Stimulated activated naive CD8-positive, alpha-beta T cell treated with anti-CD3 and anti-CD28 coated beads, Interleukin-15, Interleukin-2, amounts not matched to agents 100 ng/mL and 50 ng/mL, for 24 hours (primary cell): ENCODE results near the gene CCL4.

Experiments used
- H3K27ac Mint-ChIP-seq: one replicate; pipeline ENCODE4 v1.8.0; 2021; ENCODE audit warnings: mild to moderate bottlenecking, mixed read lengths
- H3K27me3 Mint-ChIP-seq: one replicate; pipeline ENCODE4 v1.8.0; 2021; ENCODE audit warnings: mixed read lengths
- H3K36me3 Mint-ChIP-seq: one replicate; pipeline ENCODE4 v1.8.0; 2021; ENCODE audit warnings: low read depth, mixed read lengths
- H3K4me1 Mint-ChIP-seq: one replicate; pipeline ENCODE4 v1.8.0; 2021; ENCODE audit warnings: low read depth, mixed read lengths
- H3K4me3 Mint-ChIP-seq: one replicate; pipeline ENCODE4 v1.8.0; 2021; ENCODE audit warnings: mild to moderate bottlenecking, mixed read lengths
- H3K9me3 Mint-ChIP-seq: one replicate; pipeline ENCODE4 v1.8.0; 2021; ENCODE audit warnings: mixed read lengths

Gene CCL4

GRCh38 chr17:36135465-36135864 is 31.8 kb downstream of the CCL4 start:
- no peak overlapping the region for H3K4me3 Mint-ChIP-seq
- peaks cover 12% of the 10 kb centered on the region for H3K9me3 Mint-ChIP-seq
- H3K36me3 Mint-ChIP-seq, result peaks cover 8% of the 10 kb centered on the region
- peaks cover 11% of the 10 kb centered on the region for H3K4me1 Mint-ChIP-seq
- H3K27ac Mint-ChIP-seq, result no peak overlapping the region
- H3K27me3 Mint-ChIP-seq, result peaks cover 38% of the 10 kb centered on the region

DNA sequence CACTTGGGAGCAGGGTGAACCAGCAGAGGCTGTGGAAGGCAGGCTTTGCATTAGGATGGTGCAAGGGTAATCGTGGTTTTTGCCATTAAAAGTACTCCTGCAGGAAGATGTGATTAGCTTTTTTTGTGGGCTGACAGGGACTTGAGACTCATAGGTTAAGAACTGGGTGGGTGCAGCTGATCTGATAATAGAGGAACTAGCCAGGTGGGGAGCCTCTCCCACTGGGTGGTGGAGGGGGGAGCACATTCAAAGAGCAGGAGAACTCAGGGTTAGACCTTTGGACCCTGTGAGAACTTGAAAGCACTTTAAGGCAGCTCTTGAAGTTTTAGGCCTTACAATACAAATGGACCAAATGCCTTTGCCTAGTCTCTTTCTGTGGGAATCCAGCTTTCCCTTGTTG is 32.4 kb downstream of the CCL4 start:
- H3K36me3 Mint-ChIP-seq, result peaks cover 8% of the 10 kb centered on the region
- peaks cover 11% of the 10 kb centered on the region for H3K4me1 Mint-ChIP-seq
- no peak overlapping the region for H3K4me3 Mint-ChIP-seq
- no peak overlapping the region for H3K27ac Mint-ChIP-seq
- peaks cover 41% of the 10 kb centered on the region for H3K27me3 Mint-ChIP-seq
- peaks cover 12% of the 10 kb centered on the region for H3K9me3 Mint-ChIP-seq

DNA sequence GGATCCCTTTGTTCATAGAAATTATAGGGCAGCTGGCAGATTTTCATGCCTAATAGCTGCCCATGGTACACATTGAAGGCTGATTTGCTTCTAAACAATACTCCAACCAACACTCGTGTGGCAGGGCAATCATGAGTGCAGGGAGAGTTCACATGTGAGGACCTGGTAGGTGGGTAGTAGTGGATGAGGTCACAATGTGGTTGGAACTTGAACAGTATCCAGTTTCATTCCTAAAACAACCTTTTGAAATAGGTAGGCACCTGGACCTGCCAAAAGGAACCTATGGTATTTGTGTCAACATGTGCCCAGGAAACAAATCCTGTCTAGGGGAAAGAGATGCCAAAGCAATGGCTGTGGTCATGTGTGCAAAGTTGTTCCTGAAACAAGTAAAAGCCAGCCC is 32.8 kb downstream of the CCL4 start:
- Mint-ChIP-seq H3K27me3 (peaks cover 39% of the 10 kb centered on the region), H3K4me3 (no peak overlapping the region), H3K9me3 (peaks cover 12% of the 10 kb centered on the region), H3K27ac (no peak overlapping the region), H3K36me3 (peaks cover 8% of the 10 kb centered on the region), H3K4me1 (peaks cover 14% of the 10 kb centered on the region)

GRCh38 chr17:36142235-36142634 is 38.6 kb downstream of the CCL4 start:
- Mint-ChIP-seq H3K27ac (no peak overlapping the region), H3K4me1 (peaks cover 12% of the 10 kb centered on the region), H3K9me3 (peaks cover 8% of the 10 kb centered on the region), H3K27me3 (peaks cover 14% of the 10 kb centered on the region), H3K4me3 (no peak overlapping the region), H3K36me3 (peaks cover 7% of the 10 kb centered on the region)

DNA sequence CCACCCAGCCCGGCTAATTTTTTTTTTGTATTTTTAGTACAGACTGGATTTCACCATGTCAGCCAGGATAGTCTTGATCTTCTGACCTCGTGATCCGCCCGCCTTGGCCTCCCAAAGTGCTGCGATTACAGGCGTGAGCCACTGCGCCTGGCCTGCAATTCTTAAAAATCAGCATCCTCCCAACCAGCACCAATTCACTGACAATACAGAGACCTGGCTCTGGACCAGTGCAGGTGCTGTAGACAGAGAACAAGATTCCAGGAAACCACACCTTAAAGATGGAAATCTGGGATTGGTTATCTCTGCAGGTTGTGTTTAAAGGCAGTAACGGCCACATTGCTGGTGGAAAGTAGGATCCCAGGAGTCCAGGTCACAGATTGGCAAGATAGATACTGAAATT is 39.2 kb downstream of the CCL4 start:
- Mint-ChIP-seq H3K4me1 (peaks cover 14% of the 10 kb centered on the region), H3K36me3 (peaks cover 4% of the 10 kb centered on the region), H3K9me3 (peaks cover 5% of the 10 kb centered on the region), H3K4me3 (no peak overlapping the region), H3K27me3 (peaks cover 14% of the 10 kb centered on the region), H3K27ac (no peak overlapping the region)

- H3K4me3 Mint-ChIP-seq, result no peak overlapping the region
- no peak overlapping the region for H3K27ac Mint-ChIP-seq
- peaks cover 20% of the 10 kb centered on the region for H3K4me1 Mint-ChIP-seq
- H3K9me3 Mint-ChIP-seq, result no peaks in the 10 kb centered on the region
- no peaks in the 10 kb centered on the region for H3K36me3 Mint-ChIP-seq
- H3K27me3 Mint-ChIP-seq, result peaks cover 12% of the 10 kb centered on the region
Observed at GRCh38 chr17:36144014-36144413, 40.4 kb downstream of the CCL4 start.

GRCh38 chr17:36144981-36145729 is 41.5 kb downstream of the CCL4 start:
- H3K27ac Mint-ChIP-seq, result no peak overlapping the region
- peaks cover 26% of the 10 kb centered on the region for H3K4me1 Mint-ChIP-seq
- H3K27me3 Mint-ChIP-seq, result peaks cover 20% of the 10 kb centered on the region
- no peaks in the 10 kb centered on the region for H3K36me3 Mint-ChIP-seq
- no peak overlapping the region for H3K4me3 Mint-ChIP-seq
- H3K9me3 Mint-ChIP-seq, result no peaks in the 10 kb centered on the region

DNA sequence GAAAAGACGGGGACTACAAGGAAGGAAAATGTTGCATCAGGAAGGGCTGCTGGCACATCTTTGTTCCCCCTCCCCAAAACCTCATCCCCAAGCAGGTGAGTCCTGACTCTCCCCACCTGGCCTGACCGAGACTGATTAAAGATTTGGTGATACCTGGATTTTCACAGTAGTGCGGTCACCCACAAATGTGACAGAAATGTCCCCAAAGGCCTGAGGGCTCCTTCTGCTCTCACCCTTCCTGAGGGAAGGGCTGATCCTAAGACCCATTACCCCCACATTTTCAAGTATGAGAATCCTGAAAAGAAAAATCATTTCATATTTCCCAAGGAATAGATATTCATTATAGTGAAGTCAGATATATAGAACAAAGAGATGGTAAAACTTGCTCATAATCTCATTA is 44.0 kb downstream of the CCL4 start:
- H3K9me3 Mint-ChIP-seq, result no peaks in the 10 kb centered on the region
- peaks cover 23% of the 10 kb centered on the region for H3K4me1 Mint-ChIP-seq
- no peak overlapping the region for H3K27ac Mint-ChIP-seq
- peaks cover 38% of the 10 kb centered on the region for H3K27me3 Mint-ChIP-seq
- H3K4me3 Mint-ChIP-seq, result no peak overlapping the region
- no peaks in the 10 kb centered on the region for H3K36me3 Mint-ChIP-seq

- no peaks in the 10 kb centered on the region for H3K9me3 Mint-ChIP-seq
- no peaks in the 10 kb centered on the region for H3K36me3 Mint-ChIP-seq
- peaks cover 48% of the 10 kb centered on the region for H3K27me3 Mint-ChIP-seq
- peaks cover 29% of the 10 kb centered on the region for H3K4me1 Mint-ChIP-seq
- H3K27ac Mint-ChIP-seq, result no peak overlapping the region
- peak overlapping the region; percentile 13 for H3K4me3 Mint-ChIP-seq
Observed at GRCh38 chr17:36148559-36149295, 45.1 kb downstream of the CCL4 start.

DNA sequence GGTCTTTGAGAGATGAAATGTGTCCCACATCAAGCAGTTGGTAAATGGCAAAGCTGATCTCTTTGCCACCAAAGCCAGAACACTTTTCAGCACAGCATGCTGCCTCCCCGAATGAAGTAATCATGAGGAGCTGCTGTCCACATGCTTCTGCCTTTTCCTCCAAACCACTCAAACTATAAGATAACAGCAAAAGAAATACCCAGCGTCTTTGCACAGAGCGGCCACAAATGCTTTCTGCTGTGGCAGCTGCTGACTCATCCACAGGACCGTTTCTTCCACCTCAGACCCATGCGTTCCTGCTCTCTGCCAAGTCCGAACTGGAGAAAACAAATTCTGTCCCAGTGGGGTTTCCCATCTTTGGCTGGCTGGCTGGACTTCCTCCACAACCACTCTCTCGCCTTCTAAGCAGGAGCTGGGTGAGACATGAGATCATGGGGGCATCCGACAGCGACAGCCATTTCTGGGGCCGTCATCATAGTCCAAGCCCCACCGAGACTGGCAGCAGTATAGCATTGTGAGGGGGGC is 45.7 kb downstream of the CCL4 start:
- Mint-ChIP-seq H3K36me3 (no peaks in the 10 kb centered on the region), H3K27ac (no peak overlapping the region), H3K4me1 (peaks cover 36% of the 10 kb centered on the region), H3K27me3 (peaks cover 54% of the 10 kb centered on the region), H3K4me3 (no peak overlapping the region), H3K9me3 (no peaks in the 10 kb centered on the region)

GRCh38 chr17:36151891-36152638 is 48.4 kb downstream of the CCL4 start:
- Mint-ChIP-seq H3K9me3 (no peaks in the 10 kb centered on the region), H3K4me1 (peaks cover 31% of the 10 kb centered on the region), H3K27ac (no peak overlapping the region), H3K4me3 (no peak overlapping the region), H3K27me3 (peaks cover 62% of the 10 kb centered on the region), H3K36me3 (no peaks in the 10 kb centered on the region)

DNA sequence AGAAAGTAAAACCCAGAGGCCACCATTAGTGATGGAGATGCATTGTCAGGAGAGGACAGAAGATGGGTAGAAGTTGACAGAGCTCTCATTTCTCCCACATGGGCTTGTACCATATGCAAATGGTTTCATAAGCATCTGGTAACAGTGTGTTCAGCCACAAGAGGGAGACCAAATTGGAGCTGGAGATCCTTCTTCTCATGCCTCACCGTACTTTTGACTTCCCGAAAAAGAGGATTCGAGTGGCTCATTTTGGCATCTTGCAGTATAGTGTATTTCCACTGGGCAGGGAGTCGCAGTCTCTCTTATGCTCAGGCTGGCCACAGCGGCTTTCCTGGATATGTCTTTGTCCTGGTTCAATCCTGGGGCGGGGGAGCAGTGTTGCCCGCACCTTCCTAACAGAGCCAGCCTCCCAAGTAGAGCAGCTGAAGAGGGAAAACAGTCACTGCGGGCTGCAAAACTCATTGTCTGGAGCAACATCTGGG is 49.1 kb downstream of the CCL4 start:
- H3K27ac Mint-ChIP-seq, result no peak overlapping the region
- peaks cover 29% of the 10 kb centered on the region for H3K4me1 Mint-ChIP-seq
- peaks cover 64% of the 10 kb centered on the region for H3K27me3 Mint-ChIP-seq
- no peaks in the 10 kb centered on the region for H3K9me3 Mint-ChIP-seq
- no peak overlapping the region for H3K4me3 Mint-ChIP-seq
- no peaks in the 10 kb centered on the region for H3K36me3 Mint-ChIP-seq

- Mint-ChIP-seq H3K36me3 (no peaks in the 10 kb centered on the region), H3K4me1 (peaks cover 22% of the 10 kb centered on the region), H3K9me3 (no peaks in the 10 kb centered on the region), H3K4me3 (no peak overlapping the region), H3K27ac (no peak overlapping the region), H3K27me3 (peaks cover 67% of the 10 kb centered on the region)
Observed at GRCh38 chr17:36153895-36154610, 50.4 kb downstream of the CCL4 start.
